HEK293 (cell line): ENCODE measurements around the gene ZNF772.
"Not testable (repeated sequence)": the region's sequence is repeated elsewhere in the genome, so short reads cannot be mapped to it uniquely, and the experiment has no call there.

Source experiments
- CTCF ChIA-PET: fragments of 350-600 bp; formaldehyde crosslinking; extraction: SDS; loops from one replicate; lab custom pipeline; 2021; ENCODE audit warnings: antibody characterized with exemption; lab: Yijun Ruan, JAX
- POLR2A ChIA-PET: fragments of 300-600 bp; formaldehyde crosslinking; extraction: SDS; loops from one replicate; lab custom pipeline; 2020; ENCODE audit warnings: antibody characterized with exemption, inconsistent platforms; lab: Yijun Ruan, JAX
- H3K27ac ChIP-seq: fragments of 200-500 bp; sonication (Bioruptor generic); 2 replicates; pipeline ENCODE4 v1.5.1; 2014; ENCODE audit warnings: low read depth, low read length, control low read depth, inconsistent platforms; ENCODE audit errors: extremely low read depth
- H3K36me3 ChIP-seq, 2 experiments: fragments of 200-500 bp in 1 of 2; sonication (Bioruptor generic) in 1 of 2; 1 replicate in 1 of 2; 2 replicates in 1 of 2; pipeline ENCODE4 v1.5.1; 2014 to 2017; ENCODE audit warnings: inconsistent platforms in 2 of 2, low read length in 2 of 2; ENCODE audit not compliant: control insufficient read depth in 2 of 2, insufficient read depth in 1 of 2
- H3K4me1 ChIP-seq: fragments of 200-500 bp; sonication (Bioruptor generic); 2 replicates; pipeline ENCODE4 v1.5.1; 2014; ENCODE audit warnings: mild to moderate bottlenecking, low read length, inconsistent platforms; ENCODE audit not compliant: control insufficient read depth, insufficient read depth
- H3K4me3 ChIP-seq: 2 replicates; pipeline ENCODE4 v1.5.1; 2011; ENCODE audit warnings: low read depth, mild to moderate bottlenecking, control low read depth, low read length, moderate library complexity
- H3K9me3 ChIP-seq: fragments of 200-500 bp; sonication (Bioruptor generic); 2 replicates; pipeline ENCODE4 v1.5.1; 2014; ENCODE audit warnings: low read depth, low read length, inconsistent platforms; ENCODE audit not compliant: control insufficient read depth, insufficient read depth
- SCRT1 ChIP-seq: fragments of 450-650 bp; formaldehyde crosslinking; IDR thresholded peaks from 2 replicates; pipeline ENCODE4 v1.5.1; 2016; ENCODE audit warnings: missing biosample characterization, missing genetic modification characterization, borderline replicate concordance
- SETDB1 ChIP-seq: IDR thresholded peaks from one replicate; pipeline ENCODE4 v1.6.1; 2017; ENCODE audit warnings: mild to moderate bottlenecking, low read length, moderate library complexity, mixed read lengths; ENCODE audit not compliant: insufficient read length
- SP7 ChIP-seq: fragments of 450-650 bp; formaldehyde crosslinking; IDR thresholded peaks from 2 replicates; pipeline ENCODE4 v1.5.1; 2016; ENCODE audit warnings: missing biosample characterization, missing genetic modification characterization
- TRIM28 ChIP-seq: IDR thresholded peaks from 2 replicates; pipeline ENCODE4 v1.6.1; 2011; ENCODE audit warnings: low read length, control low read depth, borderline replicate concordance
- ZNF112 ChIP-seq: fragments of 450-650 bp; formaldehyde crosslinking; IDR thresholded peaks from 2 replicates; pipeline ENCODE4 v1.5.0; 2017; ENCODE audit warnings: missing biosample characterization, missing genetic modification characterization
- ZNF133 ChIP-seq: fragments of 450-650 bp; formaldehyde crosslinking; IDR thresholded peaks from 2 replicates; pipeline ENCODE4 v1.5.1; 2016; ENCODE audit warnings: missing biosample characterization, missing genetic modification characterization
- ZNF138 ChIP-seq: fragments of 450-650 bp; formaldehyde crosslinking; IDR thresholded peaks from 2 replicates; pipeline ENCODE4 v1.5.1; 2016; ENCODE audit warnings: missing biosample characterization, missing genetic modification characterization, borderline replicate concordance
- ZNF148 ChIP-seq: fragments of 450-650 bp; formaldehyde crosslinking; IDR thresholded peaks from 2 replicates; pipeline ENCODE4 v1.5.0; 2017; ENCODE audit warnings: missing biosample characterization, missing genetic modification characterization, borderline replicate concordance
- ZNF366 ChIP-seq: fragments of 450-650 bp; formaldehyde crosslinking; conservative IDR thresholded peaks from 2 replicates; pipeline ENCODE4 v1.5.1; 2016; ENCODE audit warnings: missing biosample characterization, missing genetic modification characterization
- ZNF433 ChIP-seq: fragments of 450-650 bp; formaldehyde crosslinking; IDR thresholded peaks from 2 replicates; pipeline ENCODE4 v1.5.1; 2016; ENCODE audit warnings: missing biosample characterization, missing genetic modification characterization, low read depth
- ZNF510 ChIP-seq: fragments of 450-650 bp; formaldehyde crosslinking; IDR thresholded peaks from 2 replicates; pipeline ENCODE4 v1.5.1; 2018; ENCODE audit warnings: mild to moderate bottlenecking, missing genetic modification characterization, missing biosample characterization; ENCODE audit not compliant: insufficient replicate concordance
- ZNF513 ChIP-seq: fragments of 450-650 bp; IDR thresholded peaks from 2 replicates; pipeline ENCODE4 v1.5.1; 2018; ENCODE audit warnings: missing biosample characterization, missing genetic modification characterization
- ZNF549 ChIP-seq: fragments of 450-650 bp; IDR thresholded peaks from 2 replicates; pipeline ENCODE4 v1.5.1; 2018; ENCODE audit warnings: missing biosample characterization, missing genetic modification characterization, mild to moderate bottlenecking, inconsistent platforms, moderate library complexity
- ZNF571 ChIP-seq: fragments of 450-650 bp; formaldehyde crosslinking; IDR thresholded peaks from 2 replicates; pipeline ENCODE4 v1.5.0; 2017; ENCODE audit warnings: missing biosample characterization, missing genetic modification characterization
- ZNF623 ChIP-seq: fragments of 450-650 bp; formaldehyde crosslinking; IDR thresholded peaks from 2 replicates; pipeline ENCODE4 v1.5.1; 2016; ENCODE audit warnings: missing biosample characterization, missing genetic modification characterization
- ZNF624 ChIP-seq: fragments of 450-650 bp; formaldehyde crosslinking; IDR thresholded peaks from 2 replicates; pipeline ENCODE4 v1.5.1; 2017; ENCODE audit warnings: missing biosample characterization, missing genetic modification characterization
- ZNF747 ChIP-seq: fragments of 450-650 bp; formaldehyde crosslinking; IDR thresholded peaks from 2 replicates; pipeline ENCODE4 v1.5.1; 2016; ENCODE audit warnings: missing biosample characterization, missing genetic modification characterization
- TF ChIP-seq, protein P1 (sequence below): fragments of 450-650 bp; formaldehyde crosslinking; IDR thresholded peaks from 2 replicates; pipeline ENCODE4 v1.5.1; 2016; ENCODE audit warnings: missing biosample characterization, missing genetic modification characterization
- TF ChIP-seq, protein P2 (sequence below): fragments of 450-650 bp; formaldehyde crosslinking; IDR thresholded peaks from 2 replicates; pipeline ENCODE4 v1.5.1; 2017; ENCODE audit warnings: missing biosample characterization, missing genetic modification characterization
- TF ChIP-seq, protein P3 (sequence below): fragments of 450-650 bp; formaldehyde crosslinking; conservative IDR thresholded peaks from 2 replicates; pipeline ENCODE4 v1.5.1; 2016; ENCODE audit warnings: low read depth, missing biosample characterization, missing genetic modification characterization

Gene ZNF772

GRCh38 chr19:57512845-57513244, 35.5 kb upstream of the ZNF772 start:
- TF ChIP-seq SCRT1 (tag by site-specific recombination) (no peak), ZNF510 (tag by site-specific recombination) (peak; percentile 9), ZNF148 (tag by site-specific recombination) (no peak), SETDB1 (peak; percentile 84), TRIM28 (peak; percentile 90; the same call in 1 of the 2 replicates)
- TF ChIP-seq, protein P1, sequence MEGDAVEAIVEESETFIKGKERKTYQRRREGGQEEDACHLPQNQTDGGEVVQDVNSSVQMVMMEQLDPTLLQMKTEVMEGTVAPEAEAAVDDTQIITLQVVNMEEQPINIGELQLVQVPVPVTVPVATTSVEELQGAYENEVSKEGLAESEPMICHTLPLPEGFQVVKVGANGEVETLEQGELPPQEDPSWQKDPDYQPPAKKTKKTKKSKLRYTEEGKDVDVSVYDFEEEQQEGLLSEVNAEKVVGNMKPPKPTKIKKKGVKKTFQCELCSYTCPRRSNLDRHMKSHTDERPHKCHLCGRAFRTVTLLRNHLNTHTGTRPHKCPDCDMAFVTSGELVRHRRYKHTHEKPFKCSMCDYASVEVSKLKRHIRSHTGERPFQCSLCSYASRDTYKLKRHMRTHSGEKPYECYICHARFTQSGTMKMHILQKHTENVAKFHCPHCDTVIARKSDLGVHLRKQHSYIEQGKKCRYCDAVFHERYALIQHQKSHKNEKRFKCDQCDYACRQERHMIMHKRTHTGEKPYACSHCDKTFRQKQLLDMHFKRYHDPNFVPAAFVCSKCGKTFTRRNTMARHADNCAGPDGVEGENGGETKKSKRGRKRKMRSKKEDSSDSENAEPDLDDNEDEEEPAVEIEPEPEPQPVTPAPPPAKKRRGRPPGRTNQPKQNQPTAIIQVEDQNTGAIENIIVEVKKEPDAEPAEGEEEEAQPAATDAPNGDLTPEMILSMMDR (tag by site-specific recombination), result no peak
- TF ChIP-seq, all 188 proteins: peak for 3
- Histone ChIP-seq H3K4me1 (no peaks in the 10 kb centered on the region), H3K27ac (no peak overlapping the region), H3K9me3 (peaks cover 7% of the 10 kb centered on the region; the same call in 1 of the 2 replicates), H3K4me3 (no peak overlapping the region), H3K36me3 (peaks cover 14 to 57% of the 10 kb centered on the region in 2 experiments)
- CTCF ChIA-PET, result no interaction called here
- POLR2A ChIA-PET, result no interaction called here

- POLR2A ChIA-PET, result no interaction called here
- Histone ChIP-seq H3K9me3 (peaks cover 7% of the 10 kb centered on the region; the same call in 1 of the 2 replicates), H3K27ac (no peak overlapping the region), H3K36me3 (peaks cover 28 to 58% of the 10 kb centered on the region in 2 experiments), H3K4me1 (no peaks in the 10 kb centered on the region), H3K4me3 (no peak overlapping the region)
- CTCF ChIA-PET, result interaction anchor here (0.7 kb wide), 1 partner anchor 946 kb away, joined by 4 read pairs; no protein-coding TSS in a partner anchor
- TF ChIP-seq, protein P2, sequence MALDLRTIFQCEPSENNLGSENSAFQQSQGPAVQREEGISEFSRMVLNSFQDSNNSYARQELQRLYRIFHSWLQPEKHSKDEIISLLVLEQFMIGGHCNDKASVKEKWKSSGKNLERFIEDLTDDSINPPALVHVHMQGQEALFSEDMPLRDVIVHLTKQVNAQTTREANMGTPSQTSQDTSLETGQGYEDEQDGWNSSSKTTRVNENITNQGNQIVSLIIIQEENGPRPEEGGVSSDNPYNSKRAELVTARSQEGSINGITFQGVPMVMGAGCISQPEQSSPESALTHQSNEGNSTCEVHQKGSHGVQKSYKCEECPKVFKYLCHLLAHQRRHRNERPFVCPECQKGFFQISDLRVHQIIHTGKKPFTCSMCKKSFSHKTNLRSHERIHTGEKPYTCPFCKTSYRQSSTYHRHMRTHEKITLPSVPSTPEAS (tag by site-specific recombination), result 0 out of 2 replicates have a peak, but pooled peaks have one; percentile 21
- TF ChIP-seq SP7 (tag by site-specific recombination), result no peak
These were observed 34.1 kb upstream of the ZNF772 start for GRCh38 chr19:57511484-57511883.

DNA sequence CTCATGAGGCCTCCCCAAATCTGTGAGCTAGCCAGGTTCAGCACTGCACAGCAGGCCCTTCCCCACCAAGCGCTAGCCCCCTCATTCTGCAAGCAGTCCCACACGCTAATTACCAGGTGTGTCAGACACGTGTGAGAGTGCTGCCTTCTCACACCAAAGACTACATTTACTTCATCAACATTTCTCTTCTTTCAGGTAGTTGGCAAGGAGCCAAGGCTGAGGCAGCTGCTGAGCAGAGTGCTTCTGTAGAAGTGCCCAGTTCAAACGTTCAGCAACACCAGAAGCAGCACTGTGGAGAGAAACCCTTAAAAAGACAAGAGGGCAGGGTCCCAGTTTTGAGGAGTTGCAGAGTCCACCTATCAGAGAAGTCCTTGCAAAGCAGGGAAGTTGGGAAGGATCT, 28.8 kb upstream of the ZNF772 start:
- H3K36me3 ChIP-seq, result peaks cover 57 to 73% of the 10 kb centered on the region in 2 experiments
- no peaks in the 10 kb centered on the region; the same call in 1 of the 2 replicates for H3K9me3 ChIP-seq
- POLR2A ChIA-PET, result no interaction called here

DNA sequence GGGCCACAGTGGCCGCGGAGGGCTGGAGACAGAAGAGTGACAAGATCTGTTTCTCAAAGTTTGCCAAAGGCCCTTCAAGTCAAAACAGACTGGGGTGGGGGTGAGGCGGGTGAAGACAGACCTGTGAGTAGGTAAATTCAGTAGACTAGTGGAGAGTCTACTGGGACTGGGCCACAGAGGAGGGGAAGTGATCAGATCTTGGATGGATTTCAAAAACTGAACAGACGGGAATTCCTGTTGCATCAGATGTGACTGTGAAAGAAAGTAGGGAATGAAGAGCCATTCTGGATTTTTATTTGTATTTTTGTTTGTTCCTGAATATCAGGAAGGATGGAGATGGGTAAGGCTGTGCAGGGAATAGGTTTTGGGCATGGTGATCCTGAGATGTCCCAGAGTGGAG, 23.0 kb upstream of the ZNF772 start:
- CTCF ChIA-PET, H3K9me3 ChIP-seq, H3K27ac ChIP-seq, H3K4me1 ChIP-seq: not testable (repeated sequence)
- POLR2A ChIA-PET, result interaction anchor here (0.6 to 1.1 kb wide), 6 partner anchors 8 to 404 kb away, joined by 3 to 10 read pairs (median 5); partner anchors contain the start of genes ZNF419 and ZNF772
- peak overlapping the region; percentile 33 for H3K4me3 ChIP-seq
- H3K36me3 ChIP-seq, result peaks cover 24 to 42% of the 10 kb centered on the region in 2 experiments; a peak in 2 of 3 replicates

More for the DNA sequence above, 28.8 kb upstream of the ZNF772 start:
- Histone ChIP-seq H3K4me3 (no peak overlapping the region), H3K4me1 (no peaks in the 10 kb centered on the region), H3K27ac (no peak overlapping the region)
- TF ChIP-seq ZNF623 (tag by site-specific recombination) (no peak), ZNF571 (tag by site-specific recombination) (no peak), ZNF366 (no peak), ZNF138 (tag by site-specific recombination) (no peak), ZNF133 (tag by site-specific recombination) (no peak), ZNF549 (no peak), ZNF433 (tag by site-specific recombination) (no peak), ZNF624 (tag by site-specific recombination) (no peak), ZNF112 (no peak), ZNF747 (tag by site-specific recombination) (no peak), ZNF513 (tag by site-specific recombination) (no peak)
- TF ChIP-seq, protein P3, sequence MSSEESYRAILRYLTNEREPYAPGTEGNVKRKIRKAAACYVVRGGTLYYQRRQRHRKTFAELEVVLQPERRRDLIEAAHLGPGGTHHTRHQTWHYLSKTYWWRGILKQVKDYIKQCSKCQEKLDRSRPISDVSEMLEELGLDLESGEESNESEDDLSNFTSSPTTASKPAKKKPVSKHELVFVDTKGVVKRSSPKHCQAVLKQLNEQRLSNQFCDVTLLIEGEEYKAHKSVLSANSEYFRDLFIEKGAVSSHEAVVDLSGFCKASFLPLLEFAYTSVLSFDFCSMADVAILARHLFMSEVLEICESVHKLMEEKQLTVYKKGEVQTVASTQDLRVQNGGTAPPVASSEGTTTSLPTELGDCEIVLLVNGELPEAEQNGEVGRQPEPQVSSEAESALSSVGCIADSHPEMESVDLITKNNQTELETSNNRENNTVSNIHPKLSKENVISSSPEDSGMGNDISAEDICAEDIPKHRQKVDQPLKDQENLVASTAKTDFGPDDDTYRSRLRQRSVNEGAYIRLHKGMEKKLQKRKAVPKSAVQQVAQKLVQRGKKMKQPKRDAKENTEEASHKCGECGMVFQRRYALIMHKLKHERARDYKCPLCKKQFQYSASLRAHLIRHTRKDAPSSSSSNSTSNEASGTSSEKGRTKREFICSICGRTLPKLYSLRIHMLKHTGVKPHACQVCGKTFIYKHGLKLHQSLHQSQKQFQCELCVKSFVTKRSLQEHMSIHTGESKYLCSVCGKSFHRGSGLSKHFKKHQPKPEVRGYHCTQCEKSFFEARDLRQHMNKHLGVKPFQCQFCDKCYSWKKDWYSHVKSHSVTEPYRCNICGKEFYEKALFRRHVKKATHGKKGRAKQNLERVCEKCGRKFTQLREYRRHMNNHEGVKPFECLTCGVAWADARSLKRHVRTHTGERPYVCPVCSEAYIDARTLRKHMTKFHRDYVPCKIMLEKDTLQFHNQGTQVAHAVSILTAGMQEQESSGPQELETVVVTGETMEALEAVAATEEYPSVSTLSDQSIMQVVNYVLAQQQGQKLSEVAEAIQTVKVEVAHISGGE, result no peak
- CTCF ChIA-PET, result no interaction called here
